Calu3 (cell line): Measurements from ENCODE around the gene USP54. TPM values are rescaled to one million over a fixed set of nuclear protein-coding genes. Genes with fewer than 3 reads are reported as not detected.

Experiments
- BruUV-seq: library from RNA; stranded (reverse); fragments of 400-500 nt; replicated peaks from 2 replicates; lab custom pipeline; 2021; lab: Mats Ljungman, UMichigan
- CTCF ChIA-PET: fragments of 300-600 bp; sonication (Branson Sonifier 250); formaldehyde crosslinking; loops from one replicate; lab custom pipeline; 2022; ENCODE audit warnings: antibody characterized with exemption; lab: Charles Lee
- DNase-seq: peaks from one replicate; pipeline ENCODE4 v3.0.0; 2022
- H3K27ac Mint-ChIP-seq: one replicate; pipeline ENCODE4 v1.8.0; 2022; ENCODE audit warnings: mixed read lengths; ENCODE audit not compliant: unreplicated experiment
- H3K27me3 Mint-ChIP-seq: one replicate; pipeline ENCODE4 v1.8.0; 2022; ENCODE audit warnings: mixed read lengths; ENCODE audit not compliant: unreplicated experiment
- H3K36me3 Mint-ChIP-seq: one replicate; pipeline ENCODE4 v1.8.0; 2022; ENCODE audit warnings: mild to moderate bottlenecking, moderate library complexity, mixed read lengths; ENCODE audit not compliant: insufficient read depth, unreplicated experiment
- H3K4me1 Mint-ChIP-seq: one replicate; pipeline ENCODE4 v1.8.0; 2022; ENCODE audit warnings: mild to moderate bottlenecking, low read depth, mixed read lengths; ENCODE audit not compliant: unreplicated experiment
- H3K4me3 Mint-ChIP-seq: one replicate; pipeline ENCODE4 v1.8.0; 2022; ENCODE audit warnings: mild to moderate bottlenecking, low read depth, moderate library complexity, mixed read lengths; ENCODE audit not compliant: unreplicated experiment
- H3K9me3 Mint-ChIP-seq: one replicate; pipeline ENCODE4 v1.8.0; 2022; ENCODE audit warnings: low read depth, mixed read lengths; ENCODE audit not compliant: unreplicated experiment
- CTCF ChIP-seq: fragments of 200-600 bp; IDR thresholded peaks from one replicate; pipeline ENCODE4 v1.8.0; 2022; ENCODE audit warnings: antibody characterized with exemption; ENCODE audit not compliant: unreplicated experiment
- intact Hi-C: fragments of 100-400 bp; cut with micrococcal nuclease; formaldehyde crosslinking; loops from one replicate; pipeline ENCODE4 v1.10.0; 2022; ENCODE audit not compliant: unreplicated experiment
- total RNA-seq: library from RNA; stranded (reverse); gene quantifications from 2 replicates; pipeline ENCODE4 v1.2.3, GENCODE V29; 2022

Gene USP54
- total RNA-seq, 1 experiment from 2014 or later, result 48.1 TPM

GRCh38 chr10:73485320-73485719 lies 105.8 kb downstream of the USP54 start:
- no peak for DNase-seq
- intact Hi-C loops, result no loop called here
- CTCF ChIA-PET, result no interaction called here
- Mint-ChIP-seq H3K4me1 (peaks cover 6% of the 10 kb centered on the region), H3K36me3 (peaks cover 11% of the 10 kb centered on the region), H3K27ac (no peak overlapping the region), H3K9me3 (peaks cover 5% of the 10 kb centered on the region), H3K27me3 (no peaks in the 10 kb centered on the region), H3K4me3 (no peak overlapping the region)
- no TSS peak for BruUV-seq
- TF ChIP-seq CTCF, result no peak

GRCh38 chr10:73480158-73480557 lies 111.0 kb downstream of the USP54 start:
- Mint-ChIP-seq H3K36me3 (peaks cover 16% of the 10 kb centered on the region), H3K27me3 (no peaks in the 10 kb centered on the region), H3K4me1 (peaks cover 12% of the 10 kb centered on the region), H3K27ac (no peak overlapping the region), H3K9me3 (no peaks in the 10 kb centered on the region), H3K4me3 (no peak overlapping the region)
- BruUV-seq, result no TSS peak
- no peak for TF ChIP-seq CTCF
- intact Hi-C loops, result no loop called here
- no peak for DNase-seq
- CTCF ChIA-PET, result no interaction called here

- no peaks in the 10 kb centered on the region for H3K27me3 Mint-ChIP-seq
- CTCF ChIA-PET, result no interaction called here
- intact Hi-C loops, result no loop called here
- H3K27ac Mint-ChIP-seq, result no peak overlapping the region
- no peak overlapping the region for H3K4me3 Mint-ChIP-seq
- peaks cover 22% of the 10 kb centered on the region for H3K36me3 Mint-ChIP-seq
- no peak for DNase-seq
- H3K9me3 Mint-ChIP-seq, result no peaks in the 10 kb centered on the region
- no TSS peak for BruUV-seq
- H3K4me1 Mint-ChIP-seq, result peaks cover 12% of the 10 kb centered on the region
- TF ChIP-seq CTCF, result no peak
Observed at GRCh38 chr10:73478636-73479035, 112.5 kb downstream of the USP54 start.

GRCh38 chr10:73471226-73471625 lies 119.9 kb downstream of the USP54 start:
- no peaks in the 10 kb centered on the region for H3K4me1 Mint-ChIP-seq
- no peak for DNase-seq
- H3K4me3 Mint-ChIP-seq, result no peak overlapping the region
- no TSS peak for BruUV-seq
- intact Hi-C loops, result no loop called here
- no peak overlapping the region for H3K27ac Mint-ChIP-seq
- CTCF ChIA-PET, result no interaction called here
- no peaks in the 10 kb centered on the region for H3K27me3 Mint-ChIP-seq
- no peak for TF ChIP-seq CTCF
- peaks cover 18% of the 10 kb centered on the region for H3K36me3 Mint-ChIP-seq
- no peaks in the 10 kb centered on the region for H3K9me3 Mint-ChIP-seq

GRCh38 chr10:73469579-73469978 lies 121.6 kb downstream of the USP54 start:
- no peaks in the 10 kb centered on the region for H3K9me3 Mint-ChIP-seq

More at GRCh38 chr10:73469579-73469978, 121.6 kb downstream of the USP54 start:
- H3K27ac Mint-ChIP-seq, result no peak overlapping the region
- no peak for DNase-seq
- no peak overlapping the region for H3K4me3 Mint-ChIP-seq
- intact Hi-C loops, result no loop called here
- no peak for TF ChIP-seq CTCF
- CTCF ChIA-PET, result no interaction called here
- peaks cover 16% of the 10 kb centered on the region for H3K36me3 Mint-ChIP-seq
- no TSS peak for BruUV-seq
- H3K4me1 Mint-ChIP-seq, result no peaks in the 10 kb centered on the region
- H3K27me3 Mint-ChIP-seq, result no peaks in the 10 kb centered on the region
